Measurements from ENCODE around the gene NDUFB8.

The NDUFB8 gene

GRCh38 chr10:100508691-100509150, 20.9 kb downstream of the NDUFB8 start (continued):
- TF ChIP-seq, protein P1, sequence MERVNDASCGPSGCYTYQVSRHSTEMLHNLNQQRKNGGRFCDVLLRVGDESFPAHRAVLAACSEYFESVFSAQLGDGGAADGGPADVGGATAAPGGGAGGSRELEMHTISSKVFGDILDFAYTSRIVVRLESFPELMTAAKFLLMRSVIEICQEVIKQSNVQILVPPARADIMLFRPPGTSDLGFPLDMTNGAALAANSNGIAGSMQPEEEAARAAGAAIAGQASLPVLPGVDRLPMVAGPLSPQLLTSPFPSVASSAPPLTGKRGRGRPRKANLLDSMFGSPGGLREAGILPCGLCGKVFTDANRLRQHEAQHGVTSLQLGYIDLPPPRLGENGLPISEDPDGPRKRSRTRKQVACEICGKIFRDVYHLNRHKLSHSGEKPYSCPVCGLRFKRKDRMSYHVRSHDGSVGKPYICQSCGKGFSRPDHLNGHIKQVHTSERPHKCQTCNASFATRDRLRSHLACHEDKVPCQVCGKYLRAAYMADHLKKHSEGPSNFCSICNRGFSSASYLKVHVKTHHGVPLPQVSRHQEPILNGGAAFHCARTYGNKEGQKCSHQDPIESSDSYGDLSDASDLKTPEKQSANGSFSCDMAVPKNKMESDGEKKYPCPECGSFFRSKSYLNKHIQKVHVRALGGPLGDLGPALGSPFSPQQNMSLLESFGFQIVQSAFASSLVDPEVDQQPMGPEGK (CRISPR knock-in tag; IDR thresholded peaks at IDR 0.05; ENCODE audit: borderline replicate concordance), result no peak
- TF ChIP-seq GLIS3 (CRISPR knock-in tag; IDR thresholded peaks at IDR 0.05) (no peak), ZNF70 (CRISPR knock-in tag; IDR thresholded peaks at IDR 0.05) (no peak), ARNTL (CRISPR knock-in tag; IDR thresholded peaks at IDR 0.05; ENCODE audit: borderline replicate concordance, low read depth) (no peak), TCF4 (CRISPR knock-in tag; IDR thresholded peaks at IDR 0.05; ENCODE audit: borderline replicate concordance) (no peak), ESRRG (CRISPR knock-in tag; IDR thresholded peaks at IDR 0.05) (no peak)

DNA sequence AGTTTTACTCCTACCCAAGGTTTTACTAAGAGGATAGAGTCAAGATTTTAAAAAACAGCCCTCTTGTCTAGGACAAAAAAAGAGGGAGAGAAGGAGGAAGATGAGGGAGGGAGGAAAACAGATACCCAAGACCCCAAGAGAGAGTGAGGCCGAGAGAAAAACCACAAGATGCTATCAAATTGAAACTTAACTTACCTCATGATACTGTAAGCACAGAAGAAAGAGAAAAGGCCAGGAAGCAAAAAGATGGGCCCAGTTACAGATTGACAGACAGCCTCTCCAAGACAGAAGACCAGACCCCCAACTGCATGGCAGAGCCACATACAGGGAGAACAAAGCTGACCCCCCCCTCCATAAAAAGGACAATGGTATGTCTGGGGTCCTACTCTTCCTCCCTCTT, 21.4 kb downstream of the NDUFB8 start:
- no peak for ATAC-seq

More for the DNA sequence above, 21.4 kb downstream of the NDUFB8 start:
- no peak for TF ChIP-seq RARB (CRISPR knock-in tag; IDR thresholded peaks at IDR 0.05)
- TF ChIP-seq ARNTL (CRISPR knock-in tag; IDR thresholded peaks at IDR 0.05; ENCODE audit: borderline replicate concordance, low read depth), result no peak
- no peak for TF ChIP-seq ZFP3 (CRISPR knock-in tag; IDR thresholded peaks at IDR 0.05)
- no peak for TF ChIP-seq CSDC2 (CRISPR knock-in tag; IDR thresholded peaks at IDR 0.05)
- TF ChIP-seq, protein P2, sequence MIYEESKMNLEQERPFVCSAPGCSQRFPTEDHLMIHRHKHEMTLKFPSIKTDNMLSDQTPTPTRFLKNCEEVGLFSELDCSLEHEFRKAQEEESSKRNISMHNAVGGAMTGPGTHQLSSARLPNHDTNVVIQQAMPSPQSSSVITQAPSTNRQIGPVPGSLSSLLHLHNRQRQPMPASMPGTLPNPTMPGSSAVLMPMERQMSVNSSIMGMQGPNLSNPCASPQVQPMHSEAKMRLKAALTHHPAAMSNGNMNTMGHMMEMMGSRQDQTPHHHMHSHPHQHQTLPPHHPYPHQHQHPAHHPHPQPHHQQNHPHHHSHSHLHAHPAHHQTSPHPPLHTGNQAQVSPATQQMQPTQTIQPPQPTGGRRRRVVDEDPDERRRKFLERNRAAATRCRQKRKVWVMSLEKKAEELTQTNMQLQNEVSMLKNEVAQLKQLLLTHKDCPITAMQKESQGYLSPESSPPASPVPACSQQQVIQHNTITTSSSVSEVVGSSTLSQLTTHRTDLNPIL (CRISPR knock-in tag; IDR thresholded peaks at IDR 0.05; ENCODE audit: low read depth), result no peak
- no peak for TF ChIP-seq POU6F1 (CRISPR knock-in tag; IDR thresholded peaks at IDR 0.05; ENCODE audit: borderline replicate concordance, low read depth)
- no peak for TF ChIP-seq ZC3H10 (CRISPR knock-in tag; IDR thresholded peaks at IDR 0.05)
- TF ChIP-seq OSR1 (CRISPR knock-in tag; IDR thresholded peaks at IDR 0.05), result no peak
- TF ChIP-seq TSHZ2 (CRISPR knock-in tag; IDR thresholded peaks at IDR 0.05), result no peak
- TF ChIP-seq, protein P3, sequence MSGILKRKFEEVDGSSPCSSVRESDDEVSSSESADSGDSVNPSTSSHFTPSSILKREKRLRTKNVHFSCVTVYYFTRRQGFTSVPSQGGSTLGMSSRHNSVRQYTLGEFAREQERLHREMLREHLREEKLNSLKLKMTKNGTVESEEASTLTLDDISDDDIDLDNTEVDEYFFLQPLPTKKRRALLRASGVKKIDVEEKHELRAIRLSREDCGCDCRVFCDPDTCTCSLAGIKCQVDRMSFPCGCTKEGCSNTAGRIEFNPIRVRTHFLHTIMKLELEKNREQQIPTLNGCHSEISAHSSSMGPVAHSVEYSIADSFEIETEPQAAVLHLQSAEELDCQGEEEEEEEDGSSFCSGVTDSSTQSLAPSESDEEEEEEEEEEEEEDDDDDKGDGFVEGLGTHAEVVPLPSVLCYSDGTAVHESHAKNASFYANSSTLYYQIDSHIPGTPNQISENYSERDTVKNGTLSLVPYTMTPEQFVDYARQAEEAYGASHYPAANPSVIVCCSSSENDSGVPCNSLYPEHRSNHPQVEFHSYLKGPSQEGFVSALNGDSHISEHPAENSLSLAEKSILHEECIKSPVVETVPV (CRISPR knock-in tag; IDR thresholded peaks at IDR 0.05), result no peak
- TF ChIP-seq, protein P1 (CRISPR knock-in tag; IDR thresholded peaks at IDR 0.05; ENCODE audit: borderline replicate concordance), result no peak
- TF ChIP-seq PPARA (CRISPR knock-in tag; IDR thresholded peaks at IDR 0.05; ENCODE audit: borderline replicate concordance), result no peak
- no peak for TF ChIP-seq ZNF8 (CRISPR knock-in tag; IDR thresholded peaks at IDR 0.05)

All from SK-N-SH treated with all-trans-retinoic acid at 6 μM for 48 hours (cell line).